ENCODE results near the gene DDX56.
A peak's percentile ranks its signal among the peaks of the same experiment; 100 is the strongest.
"Not testable (repeated sequence)": the region's sequence is repeated elsewhere in the genome, so short reads cannot be mapped to it uniquely, and the experiment has no call there.

DDX56 gene

DNA sequence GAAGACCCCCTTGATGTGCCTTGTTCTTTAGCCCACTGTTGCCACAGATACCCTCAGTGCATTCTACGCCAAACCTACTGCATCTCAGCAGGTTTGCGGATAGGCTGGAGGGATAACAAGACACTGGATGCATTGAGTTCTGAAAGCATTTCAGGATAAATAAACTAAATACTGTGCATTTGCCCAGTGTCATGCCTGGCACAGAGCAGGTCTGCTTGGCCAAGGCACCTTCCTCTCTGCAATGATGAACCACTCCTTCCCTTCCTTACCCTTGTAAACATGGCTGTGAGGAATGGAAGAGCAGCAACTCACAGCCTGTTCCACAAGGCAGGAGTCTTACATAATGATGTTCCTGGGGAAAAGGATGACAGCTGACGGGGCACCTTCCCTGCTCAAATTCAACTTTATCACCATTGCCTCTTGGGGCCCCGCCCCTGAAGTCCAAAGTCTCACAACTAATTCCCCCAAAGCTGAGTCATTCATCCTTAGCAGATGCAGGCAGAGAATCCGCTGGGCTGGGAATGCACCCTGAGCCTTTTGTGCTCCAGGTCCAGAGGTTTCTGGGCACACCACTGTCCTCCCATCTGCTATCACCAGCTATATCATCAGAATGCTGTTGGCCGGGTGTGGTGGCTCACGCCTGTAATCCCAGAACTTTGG is 11.6 kb downstream of the DDX56 start:
- no peak for DNase-seq

DNA sequence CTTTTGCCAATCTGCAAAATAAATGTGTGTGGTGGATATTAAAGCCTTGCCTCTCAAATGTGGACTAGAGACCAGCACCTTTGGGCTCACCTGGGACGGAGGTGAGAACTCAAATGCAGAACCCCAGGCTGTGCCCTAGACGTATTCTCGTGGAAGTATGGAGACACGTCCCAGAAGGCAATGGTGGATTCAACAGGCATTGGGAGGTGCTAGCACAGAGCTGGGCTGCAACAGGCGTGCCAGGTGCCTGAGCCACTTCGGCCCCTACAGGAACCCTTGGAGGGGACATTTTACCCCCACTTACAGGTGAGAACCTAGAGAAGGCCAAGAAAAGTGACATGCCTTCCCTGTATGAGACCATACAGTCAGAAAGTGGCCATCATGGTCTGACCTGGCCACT is 12.2 kb downstream of the DDX56 start:
- no peak for DNase-seq

DNA sequence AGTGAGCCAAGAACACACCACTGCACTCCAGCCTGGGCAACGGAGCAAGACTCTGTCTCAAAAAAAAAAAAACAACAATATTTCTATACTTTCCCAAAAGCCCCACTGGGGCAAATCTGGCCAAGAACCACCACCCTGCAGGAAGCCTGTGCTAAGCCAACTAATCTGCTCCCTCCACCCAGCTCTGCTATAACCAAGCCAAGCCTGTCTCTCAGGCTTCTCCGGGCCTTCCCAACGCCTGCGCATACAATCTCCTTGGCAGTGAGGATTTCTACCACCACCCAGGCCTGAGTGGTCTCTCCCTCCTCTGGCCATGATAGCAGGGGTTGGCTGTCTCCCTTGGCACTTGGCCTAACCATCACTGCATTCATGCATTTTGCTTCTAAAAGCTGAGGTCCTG is 14.2 kb downstream of the DDX56 start:
- no peak for DNase-seq

DNA sequence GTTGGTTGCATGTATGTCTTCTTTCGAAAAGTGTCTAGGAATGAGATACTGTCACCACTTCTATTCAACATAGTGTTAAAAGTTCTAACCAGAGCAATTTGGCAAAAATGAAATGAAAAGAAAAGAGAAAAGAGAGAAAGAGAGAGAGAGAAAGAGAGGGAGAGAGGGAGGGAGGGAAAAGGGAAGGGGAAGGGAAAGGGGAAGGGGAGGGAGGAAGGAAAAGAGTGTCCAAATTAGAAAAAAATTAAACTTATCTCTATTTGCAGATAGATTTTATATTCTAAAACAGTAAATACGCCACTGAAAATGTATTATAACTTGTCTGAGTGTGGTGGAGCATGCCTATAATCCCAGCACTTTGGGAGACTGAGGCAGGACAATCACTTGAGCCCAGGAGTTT is 16.2 kb downstream of the DDX56 start:
- DNase-seq = no peak

DNA sequence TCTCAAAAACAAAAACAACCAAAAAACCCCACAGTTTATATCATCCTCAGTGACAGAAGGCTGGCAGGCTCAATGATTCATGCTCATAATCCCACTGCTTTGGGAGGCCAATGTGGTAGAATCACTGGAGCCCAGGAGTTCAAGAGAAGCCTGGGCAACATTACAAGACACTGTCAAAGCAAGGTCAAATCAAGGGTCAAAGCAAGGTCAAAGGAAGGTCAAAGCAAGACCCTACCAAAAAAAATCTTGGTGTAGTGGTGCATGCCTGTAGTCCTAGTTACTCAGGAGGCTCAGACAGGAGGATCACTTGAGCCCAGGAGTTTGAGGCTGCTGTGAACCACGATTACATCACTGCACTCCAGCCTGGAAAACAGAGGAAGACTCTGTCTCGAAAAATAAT is 18.4 kb downstream of the DDX56 start:
- no peak for DNase-seq

DNA sequence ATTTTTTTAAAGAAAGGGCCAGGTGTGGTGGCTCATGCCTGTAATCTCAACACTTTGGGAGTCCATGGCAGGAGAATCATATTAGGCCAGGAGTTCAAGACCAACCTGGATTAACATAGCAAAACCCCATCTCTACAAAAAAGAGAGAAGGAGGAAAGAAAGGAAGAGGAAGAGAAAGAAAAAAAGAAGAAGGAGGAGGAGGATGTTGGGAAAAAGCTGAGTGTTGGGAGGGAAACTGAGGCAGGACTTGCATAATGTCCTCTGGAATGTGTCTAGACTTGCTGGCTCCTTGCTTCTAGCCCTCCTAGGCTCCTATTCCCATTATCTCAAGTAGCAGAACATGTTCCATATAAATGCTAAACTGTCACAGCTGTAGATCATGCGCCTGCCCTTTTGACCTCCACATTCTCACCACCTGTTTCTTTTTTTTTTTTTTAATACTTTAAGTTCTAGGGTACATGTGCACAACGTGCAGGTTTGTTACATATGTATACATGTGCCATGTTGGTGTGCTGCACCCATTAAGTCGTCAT is 21.2 kb downstream of the DDX56 start:
- DNase-seq = not testable (repeated sequence)

DNA sequence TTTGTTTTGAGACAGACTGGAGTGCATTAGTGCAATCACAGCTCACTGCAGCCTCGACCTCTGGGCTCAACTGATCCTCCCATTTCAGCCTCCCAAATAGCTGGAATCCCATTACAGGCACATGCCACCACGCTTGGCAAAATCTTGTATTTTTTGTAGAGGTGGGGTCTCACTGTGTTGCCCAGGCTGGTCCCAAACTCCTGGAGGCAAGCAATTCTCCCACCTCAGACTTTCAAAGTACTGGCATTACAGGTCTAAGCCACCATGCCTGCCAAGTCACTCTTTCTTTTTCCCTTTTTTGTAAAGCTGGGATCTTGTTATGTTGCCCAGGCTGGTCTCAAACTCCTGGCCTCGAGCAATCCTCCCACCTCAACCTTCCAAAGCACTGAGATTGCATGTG is 24.3 kb downstream of the DDX56 start:
- DNase-seq = no peak

DNA sequence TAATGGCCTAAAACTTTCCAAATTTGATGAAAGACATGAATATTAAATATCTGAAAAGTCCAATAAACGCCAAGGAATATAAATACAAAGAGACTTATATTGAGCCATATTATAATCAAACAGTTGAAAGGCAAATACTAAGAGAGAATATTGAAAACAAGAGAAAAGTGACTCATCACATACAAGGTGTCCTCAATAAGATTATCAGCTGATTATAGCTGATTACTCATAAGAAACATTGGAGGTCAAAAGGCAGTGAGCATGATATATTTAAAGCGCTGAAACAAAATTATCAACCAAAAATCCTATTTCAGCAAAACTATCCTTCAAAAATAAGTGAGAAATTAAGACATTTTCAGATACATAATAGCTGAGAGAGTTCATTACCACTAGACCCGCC is 24.8 kb downstream of the DDX56 start:
- DNase-seq = no peak

DNA sequence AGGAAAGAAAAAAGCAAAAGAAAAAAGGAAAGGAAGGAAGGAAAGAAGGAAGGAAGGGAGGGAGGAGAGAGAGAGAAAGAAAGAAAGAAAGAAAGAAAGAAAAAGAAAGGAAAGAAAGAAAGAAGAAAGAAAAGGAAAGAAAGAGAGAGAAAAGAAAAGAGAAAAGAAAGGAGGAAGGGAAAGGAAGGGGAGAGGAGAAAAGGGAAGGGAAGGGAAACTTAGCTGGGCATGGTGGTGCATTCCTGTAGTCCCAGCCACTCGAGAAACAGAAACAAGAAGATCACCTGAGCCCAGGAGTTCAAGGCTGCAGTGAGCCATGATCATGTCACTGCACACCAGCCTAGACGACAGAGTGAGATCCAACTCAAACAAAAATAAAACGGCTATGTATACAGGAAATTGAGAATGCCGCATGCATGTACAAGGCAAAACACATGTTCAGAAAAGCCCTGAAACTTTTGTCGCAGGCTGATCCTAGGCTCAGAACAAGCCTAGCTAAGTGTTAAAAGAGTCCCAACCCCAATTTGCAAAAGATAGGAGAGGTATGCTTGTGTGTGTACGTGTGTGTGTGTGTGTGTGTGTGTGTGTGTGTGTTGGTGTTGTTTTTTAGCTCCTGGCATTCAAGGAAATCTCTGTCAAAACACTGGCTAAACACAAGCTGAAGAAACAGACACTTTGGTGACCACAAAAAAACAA is 26.0 kb downstream of the DDX56 start:
- no peak for DNase-seq

DNA sequence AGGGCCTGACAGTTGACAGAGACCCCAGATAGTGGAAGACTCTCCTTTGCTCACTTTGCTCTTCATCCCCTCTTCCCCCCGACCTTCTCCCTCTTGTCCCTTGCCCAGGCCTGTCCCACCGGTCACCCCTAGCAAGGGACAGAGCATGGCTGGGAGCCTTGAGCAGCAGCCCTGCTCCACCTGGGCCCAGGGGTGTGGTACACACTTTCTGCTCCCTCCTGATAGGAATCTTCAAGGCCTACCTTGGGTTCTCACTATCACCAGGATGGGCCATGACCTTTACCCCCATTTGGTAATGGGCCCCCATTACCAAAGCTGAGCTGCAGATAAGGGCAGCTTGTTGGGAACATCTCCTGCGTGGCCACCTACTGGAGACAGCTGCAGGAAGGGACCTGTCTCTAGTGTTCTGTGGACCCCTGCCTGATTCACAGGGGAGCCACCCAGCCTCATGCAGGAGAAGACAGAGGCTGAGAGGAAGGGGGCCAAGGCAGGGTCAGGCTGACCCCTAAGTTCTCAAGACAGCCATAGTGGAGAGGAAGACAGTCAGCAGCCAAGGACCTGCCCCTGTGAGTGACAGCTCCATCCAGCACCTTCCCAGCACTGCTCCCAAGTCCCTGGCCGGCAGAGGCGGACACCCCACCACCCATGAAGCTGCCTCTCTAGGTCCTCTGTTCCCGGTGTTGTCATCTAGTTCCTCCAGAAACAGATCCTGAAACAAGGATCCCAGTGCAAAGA is 31.7 kb downstream of the DDX56 start:
- no peak for DNase-seq

DNA sequence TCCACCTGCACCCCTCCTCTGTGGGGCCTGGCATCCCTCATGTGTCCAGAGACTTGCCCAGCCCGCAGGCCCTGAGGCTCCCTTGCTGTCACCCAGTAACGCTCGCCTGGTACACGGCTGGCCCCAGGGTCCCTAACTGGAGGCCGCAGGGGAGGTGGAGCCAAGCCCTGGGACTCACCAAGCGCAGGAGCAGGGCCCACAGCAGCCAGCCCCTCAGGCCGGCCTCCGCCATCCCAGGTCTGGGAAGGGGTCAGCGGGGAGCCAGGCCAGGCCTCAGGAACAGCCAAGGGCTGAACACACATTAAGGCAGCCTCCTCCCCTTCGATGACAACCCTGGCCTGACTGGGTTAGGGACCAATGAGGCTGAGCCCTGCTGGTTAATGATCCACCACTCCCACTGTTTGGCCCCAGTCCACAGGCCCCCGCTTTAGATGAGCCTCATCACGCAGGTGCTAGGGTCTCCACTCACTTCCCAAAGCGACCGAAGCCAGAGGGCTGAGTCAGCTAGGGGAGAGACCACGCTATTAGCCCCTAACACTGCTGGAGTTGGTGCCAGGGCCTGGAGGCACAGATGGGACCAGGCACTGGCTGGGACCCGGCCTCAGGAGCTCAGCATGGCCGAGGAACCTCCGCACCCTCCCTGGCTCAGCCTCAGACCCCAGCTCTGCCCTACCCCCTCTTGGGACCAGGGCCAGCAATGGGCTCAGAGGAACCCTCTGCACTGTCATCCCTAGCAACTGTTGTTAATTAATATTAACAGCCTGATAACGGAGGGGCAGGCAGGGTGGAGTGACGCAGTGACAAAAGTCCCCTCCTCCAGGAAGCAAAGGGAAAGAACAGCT is 32.5 kb downstream of the DDX56 start, which contains the start of gene NPC1L1:
TSS of gene NPC1L1 (minus strand) at position 303 of the 842 bp plus-strand sequence. CDS start at position 232, 71 bp downstream.
- no peak for DNase-seq

DNA sequence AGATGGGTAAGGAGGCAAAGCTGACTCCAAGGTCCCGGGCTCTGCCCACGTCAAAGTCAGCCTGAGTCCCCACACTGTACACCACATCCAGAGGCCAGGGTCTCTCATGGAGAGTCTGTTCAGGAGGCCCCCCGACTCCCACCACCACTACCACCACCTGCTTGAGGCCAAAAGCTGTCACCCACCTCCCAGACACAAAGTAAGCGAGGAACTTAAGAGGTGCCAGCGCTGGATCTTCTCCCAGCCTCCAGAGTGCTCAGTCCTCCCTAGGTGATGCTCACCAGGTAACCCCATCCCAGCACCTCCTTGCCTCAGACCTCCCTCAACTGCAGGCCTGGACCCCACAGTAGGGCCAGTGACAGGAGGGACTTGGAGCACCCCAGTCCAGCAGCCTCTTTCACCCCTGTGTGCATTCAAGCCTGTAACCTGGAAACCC is 33.1 kb downstream of the DDX56 start:
- DNase-seq = no peak

DNA sequence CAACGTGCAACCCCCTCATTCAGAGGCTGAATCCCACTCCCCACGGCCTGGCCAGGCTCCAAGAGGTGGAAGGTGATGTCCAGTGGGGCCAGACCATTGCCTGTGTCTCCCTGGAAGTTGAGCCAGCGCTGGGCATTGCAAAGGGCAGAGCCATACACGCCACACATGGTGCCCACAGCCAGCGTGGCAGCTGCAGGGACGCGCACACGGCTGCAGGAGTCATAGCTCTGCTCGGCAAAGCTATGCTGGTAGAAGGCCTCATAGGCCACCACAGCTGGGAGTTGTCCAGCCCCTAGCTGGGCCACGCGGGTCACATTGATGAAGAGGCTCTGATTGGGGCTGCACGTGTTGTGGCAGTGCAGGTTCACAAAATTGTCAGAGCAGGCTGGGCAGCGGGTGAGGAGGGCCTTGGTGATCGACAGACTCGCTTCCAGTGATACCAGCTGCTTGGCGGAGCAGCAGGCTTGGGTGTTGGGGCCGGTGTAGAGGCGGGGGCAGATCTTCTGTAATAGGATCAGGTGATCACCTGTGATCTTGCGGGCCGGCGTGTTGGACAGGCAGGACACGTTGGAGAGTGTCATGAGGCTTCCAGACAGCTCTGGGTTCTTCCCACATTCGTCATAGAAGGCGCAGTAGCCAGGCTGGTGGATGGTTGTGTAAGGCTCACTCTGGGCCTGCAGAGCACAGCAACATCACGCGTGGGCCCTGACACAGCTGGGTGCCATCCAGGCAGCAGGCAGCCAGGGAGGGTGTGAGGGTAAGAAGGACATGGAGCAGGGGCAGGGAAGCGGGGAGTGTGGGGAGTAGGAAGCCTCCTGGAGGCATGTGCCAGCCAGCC is 33.8 kb downstream of the DDX56 start:
- DNase-seq = no peak

DNA sequence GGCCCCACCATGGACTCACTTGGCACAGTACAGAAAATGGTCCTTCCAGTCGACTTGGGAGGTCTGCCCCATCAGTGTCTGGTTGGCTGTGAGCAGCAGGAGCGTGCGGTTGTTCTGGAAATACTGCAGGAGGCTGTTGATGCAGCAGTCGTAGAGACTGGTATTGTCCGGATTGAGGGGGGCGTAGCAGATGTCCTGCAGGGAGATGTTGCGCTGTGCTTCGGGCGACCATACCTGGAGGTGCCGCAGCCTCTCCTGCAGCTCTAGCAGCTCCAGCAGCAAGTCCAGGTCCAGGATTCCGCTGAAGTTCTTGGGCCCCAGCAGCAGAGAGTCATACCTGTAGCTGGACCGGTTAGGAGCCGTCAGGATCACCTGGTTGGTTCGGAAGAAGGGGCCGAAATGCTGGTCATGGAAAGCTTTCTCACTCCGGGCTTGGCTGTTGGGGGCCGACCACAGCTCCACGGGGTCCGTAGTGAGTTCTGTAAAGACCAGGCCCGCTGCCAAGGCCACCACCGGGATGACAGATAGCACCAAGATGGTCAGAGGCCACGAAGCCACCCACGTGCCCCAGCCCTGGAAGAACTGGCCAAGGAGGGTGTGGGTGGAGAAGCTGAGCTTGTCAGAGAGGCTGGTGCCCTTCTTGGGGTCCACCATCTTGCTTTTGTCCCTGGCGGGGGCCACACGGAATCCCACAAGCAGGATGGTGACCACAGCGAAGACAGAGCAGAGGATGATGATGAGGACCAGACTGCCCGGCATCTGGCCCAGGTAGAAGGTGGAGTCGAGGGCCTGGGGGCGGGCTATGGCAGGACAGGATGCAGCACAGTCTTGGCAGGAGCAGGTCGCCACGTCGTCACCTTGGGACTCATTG is 34.7 kb downstream of the DDX56 start:
- no peak for DNase-seq

DNA sequence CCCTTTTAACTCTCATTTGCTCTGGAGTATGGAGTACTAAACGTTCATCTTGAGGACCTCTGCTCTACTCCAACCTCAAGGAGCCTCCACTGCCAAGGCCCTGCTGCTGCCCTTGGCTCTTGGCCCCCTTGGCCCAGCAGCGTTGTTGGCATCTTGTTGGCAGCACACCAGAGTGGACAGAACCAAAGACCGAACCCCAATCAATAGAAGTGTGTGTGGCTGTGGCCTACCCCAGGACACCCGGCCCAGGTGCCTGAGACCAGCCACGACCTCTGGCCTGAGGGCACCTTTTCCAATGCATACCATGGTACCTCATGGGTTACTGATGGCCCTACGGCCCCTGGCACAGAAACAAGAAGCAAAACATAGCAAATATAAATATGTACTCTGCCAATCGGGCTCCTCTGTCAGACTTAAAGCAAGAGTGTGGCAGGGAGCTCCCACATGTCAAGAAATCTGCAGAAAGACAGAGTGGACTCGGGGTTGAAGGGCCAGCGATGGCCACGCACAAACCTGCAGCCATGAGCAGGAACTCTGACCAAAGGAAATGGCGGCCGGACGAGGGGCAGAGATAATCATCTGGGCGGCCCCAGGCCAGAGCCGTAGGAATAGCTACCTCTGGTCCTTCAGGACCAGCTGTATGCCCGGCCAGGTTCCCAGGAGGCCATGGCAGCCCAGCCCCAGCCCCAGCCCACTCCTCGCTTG is 35.5 kb downstream of the DDX56 start:
- DNase-seq = no peak

DNA sequence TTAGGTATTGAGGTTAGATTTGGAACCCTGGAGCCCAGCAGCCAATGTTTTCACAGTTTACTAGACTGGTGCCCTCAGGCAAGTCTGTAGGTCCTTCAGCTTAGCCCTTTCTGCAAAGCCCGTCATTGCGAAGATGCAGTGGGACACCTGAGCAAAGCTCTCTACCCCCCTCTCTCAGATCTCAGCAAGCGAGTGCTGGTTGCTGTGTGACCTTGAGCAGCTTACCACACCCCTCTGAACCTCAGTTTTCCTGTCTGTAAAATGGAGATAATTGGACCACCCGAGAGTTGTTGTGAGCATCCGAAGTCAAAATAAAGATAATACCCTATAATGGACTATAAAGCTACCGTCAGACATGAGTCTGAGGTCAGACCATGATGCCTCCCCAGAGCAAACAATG is 36.3 kb downstream of the DDX56 start:
- DNase-seq = no peak

DNA sequence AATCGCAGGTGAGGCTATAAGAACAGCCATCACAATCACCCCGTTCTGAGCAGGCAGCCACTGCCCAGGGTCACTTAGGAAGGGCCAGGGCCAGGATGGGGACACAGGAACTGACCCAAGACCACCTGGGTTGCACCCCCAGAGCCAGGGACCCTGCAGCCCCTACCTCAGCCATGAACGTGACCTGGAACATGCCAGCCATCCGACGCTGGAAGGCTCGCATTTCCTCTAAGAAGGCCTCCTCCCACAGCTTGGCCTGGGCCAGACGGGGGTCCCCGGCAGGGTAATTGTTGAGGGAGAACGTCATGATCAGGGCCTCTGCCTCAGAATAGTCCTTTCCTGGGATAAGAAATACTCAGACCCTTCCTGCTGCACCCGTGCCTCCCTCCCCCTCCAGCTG is 37.6 kb downstream of the DDX56 start:
- DNase-seq = no peak

DNA sequence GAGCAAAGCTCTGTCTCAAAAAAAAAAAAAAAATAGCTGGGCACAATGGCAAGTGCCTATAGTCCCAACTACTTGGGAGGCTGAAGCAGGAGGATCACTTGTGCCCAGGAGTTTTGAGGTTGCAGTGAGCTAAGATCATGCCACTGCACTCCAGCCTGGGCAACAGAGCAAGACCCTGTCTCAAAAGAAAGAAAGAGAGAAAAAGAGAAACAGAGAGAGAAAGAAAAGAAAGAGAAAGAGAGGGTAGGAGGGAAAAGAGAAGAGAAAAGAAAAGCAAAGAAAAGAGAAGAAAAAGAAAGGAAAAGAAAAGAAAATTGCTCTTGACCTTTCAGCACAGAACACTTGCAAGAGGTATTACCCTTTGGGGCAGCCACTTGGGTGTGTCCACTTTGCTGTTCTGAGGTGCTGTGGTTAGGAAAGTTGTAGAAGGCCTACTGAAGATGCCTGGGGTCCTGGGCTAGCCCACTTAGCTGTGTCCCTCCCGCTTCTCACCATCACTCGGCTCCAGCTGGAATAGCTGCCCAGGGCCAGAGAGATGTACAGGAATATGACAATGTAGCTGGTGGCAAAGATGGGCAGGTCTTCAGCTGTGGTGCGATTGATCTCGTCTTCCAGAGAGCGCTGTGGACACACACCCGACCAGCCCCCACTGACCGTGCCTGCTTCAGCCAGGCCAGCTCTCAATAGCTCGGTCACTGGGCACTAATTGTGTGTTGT is 38.2 kb downstream of the DDX56 start:
- DNase-seq = no peak

DNA sequence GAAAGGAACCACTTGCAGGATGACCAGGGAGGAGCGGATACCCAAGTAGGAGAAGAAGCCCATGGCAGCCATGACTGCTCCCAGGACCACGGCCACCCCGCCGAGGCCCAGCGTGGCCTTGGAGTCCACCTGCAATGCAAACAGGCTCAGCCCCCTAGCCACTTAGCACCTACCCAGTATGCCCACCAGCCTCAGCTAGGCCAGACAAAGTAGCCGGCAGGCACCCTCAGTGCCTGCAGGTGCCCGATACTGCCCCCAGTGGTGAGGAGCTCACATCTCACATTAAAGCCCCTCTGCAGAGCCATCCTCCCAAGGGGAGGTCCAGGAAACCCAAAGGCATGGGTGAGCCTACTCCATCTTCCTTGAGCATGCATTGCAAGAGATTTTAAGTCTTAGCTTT is 39.2 kb downstream of the DDX56 start:
- peak; percentile 57 for DNase-seq
